GM12872 (cell line): ENCODE results near the gene TBL1Y.

Experiments
- CTCF ChIP-seq: IDR thresholded peaks from 3 replicates; pipeline ENCODE4 v1.5.1; 2011; ENCODE audit warnings: low read depth, mild to moderate bottlenecking, low read length, moderate library complexity; ENCODE audit not compliant: insufficient read depth

The TBL1Y gene

GRCh38 chrY:6974971-6975370 is 64.5 kb downstream of the TBL1Y start:
- TF ChIP-seq CTCF: no peak

GRCh38 chrY:6977783-6978182 is 67.3 kb downstream of the TBL1Y start:
- TF ChIP-seq CTCF: no peak

- TF ChIP-seq CTCF: no peak
These were observed 72.7 kb downstream of the TBL1Y start for GRCh38 chrY:6983221-6983620.

GRCh38 chrY:6987811-6988210 is 77.3 kb downstream of the TBL1Y start:
- TF ChIP-seq CTCF: no peak

GRCh38 chrY:6989886-6990620 is 79.6 kb downstream of the TBL1Y start:
- TF ChIP-seq CTCF: no peak

- no peak for TF ChIP-seq CTCF
These were observed 81.5 kb downstream of the TBL1Y start for GRCh38 chrY:6992041-6992440.

- TF ChIP-seq CTCF: no peak
These were observed 85.5 kb downstream of the TBL1Y start for GRCh38 chrY:6995987-6996386.
